CD14-positive monocyte (primary cell): ENCODE measurements around the gene SIM2. TPM values are rescaled to one million over a fixed set of nuclear protein-coding genes. Genes with fewer than 3 reads are reported as not detected.

Source experiments
- DNase-seq, 3 donors: peaks; one replicate each; pipeline ENCODE4 v3.0.0-alpha.2; 2011 to 2022
- H2AFZ ChIP-seq: 2 replicates; pipeline ENCODE4 v1.6.0; 2012; ENCODE audit warnings: mild to moderate bottlenecking, low read depth, low read length, inconsistent platforms; ENCODE audit not compliant: insufficient read depth, poor library complexity, severe bottlenecking
- H3K27ac ChIP-seq, 2 donors: 1 replicate in 1 of 2; 2 replicates in 1 of 2; pipeline ENCODE4 v1.5.1; 2012 to 2013; ENCODE audit warnings: low read length in 2 of 2, control low read depth in 1 of 2, inconsistent platforms in 1 of 2, low read depth in 1 of 2, mild to moderate bottlenecking in 1 of 2
- H3K27me3 ChIP-seq, 2 donors: one replicate each; pipeline versions ENCODE4 v1.6.0 to v1.6.1; 2011 to 2013; ENCODE audit warnings: low read length in 2 of 2; ENCODE audit not compliant: control insufficient read depth in 2 of 2, insufficient read depth in 2 of 2
- H3K36me3 ChIP-seq, 2 donors: replicated peaks in 1 of 2; 1 replicate in 1 of 2; 2 replicates in 1 of 2; pipeline versions ENCODE4 v1.5.1 to v1.6.1; 2012 to 2013; ENCODE audit warnings: low read length in 2 of 2, control low read depth in 1 of 2, inconsistent platforms in 1 of 2, mild to moderate bottlenecking in 1 of 2; ENCODE audit not compliant: insufficient read depth in 2 of 2, control insufficient read depth in 1 of 2
- H3K4me1 ChIP-seq, 2 donors: 1 replicate in 1 of 2; 2 replicates in 1 of 2; pipeline versions ENCODE4 v1.5.1 to v1.6.1; 2012 to 2013; ENCODE audit warnings: low read length in 2 of 2, control low read depth in 1 of 2, inconsistent platforms in 1 of 2, mild to moderate bottlenecking in 1 of 2, moderate library complexity in 1 of 2; ENCODE audit not compliant: insufficient read depth in 2 of 2, control insufficient read depth in 1 of 2
- H3K4me2 ChIP-seq: replicated peaks from 2 replicates; pipeline ENCODE3; 2012; ENCODE audit warnings: low read length, moderate library complexity, mild to moderate bottlenecking; ENCODE audit not compliant: poor library complexity, severe bottlenecking; ENCODE audit errors: extremely low read depth
- H3K4me3 ChIP-seq, 3 experiments: fragments of 200-600 bp in 1 of 3; sonication (generic) in 1 of 3; replicated peaks in 1 of 3; 1 replicate in 2 of 3; 2 replicates in 1 of 3; pipeline ENCODE4 v1.5.1; 2011 to 2013; ENCODE audit warnings: low read length in 3 of 3, mild to moderate bottlenecking in 3 of 3, control low read depth in 2 of 3, low read depth in 2 of 3, inconsistent platforms in 1 of 3, moderate library complexity in 1 of 3
- H3K79me2 ChIP-seq: 2 replicates; pipeline ENCODE4 v1.6.0; 2012; ENCODE audit warnings: mild to moderate bottlenecking, control low read depth, inconsistent platforms, low read length, moderate library complexity; ENCODE audit not compliant: insufficient read depth
- H3K9ac ChIP-seq: 2 replicates; pipeline ENCODE4 v1.6.0; 2017; ENCODE audit warnings: low read length, mild to moderate bottlenecking; ENCODE audit not compliant: insufficient read depth, poor library complexity, severe bottlenecking
- H3K9me3 ChIP-seq, 2 donors: replicated peaks in 1 of 2; 1 replicate in 1 of 2; 2 replicates in 1 of 2; pipeline versions ENCODE4 v1.5.1 to v1.6.1; 2012 to 2013; ENCODE audit warnings: low read length in 2 of 2, control low read depth in 1 of 2; ENCODE audit not compliant: control insufficient read depth in 1 of 2, insufficient read depth in 1 of 2
- H4K20me1 ChIP-seq: 2 replicates; pipeline ENCODE4 v1.6.0; 2012; ENCODE audit warnings: mild to moderate bottlenecking, low read length, control low read depth, moderate library complexity; ENCODE audit not compliant: insufficient read depth
- H3K27ac Mint-ChIP-seq, 7 donors: one replicate each; pipeline ENCODE4 v1.8.0; 2020; ENCODE audit warnings: mild to moderate bottlenecking in 7 of 7, mixed read lengths in 7 of 7, moderate library complexity in 6 of 7, inconsistent platforms in 2 of 7
- H3K27me3 Mint-ChIP-seq, 3 donors: one replicate each; pipeline ENCODE4 v1.8.0; 2021 to 2022; ENCODE audit warnings: low read depth in 3 of 3, mild to moderate bottlenecking in 3 of 3, mixed read lengths in 3 of 3, moderate library complexity in 3 of 3, inconsistent platforms in 1 of 3
- H3K36me3 Mint-ChIP-seq, 2 donors: one replicate each; pipeline ENCODE4 v1.8.0; 2020; ENCODE audit warnings: mixed read lengths in 2 of 2, inconsistent platforms in 1 of 2, mild to moderate bottlenecking in 1 of 2
- H3K4me1 Mint-ChIP-seq: one replicate; pipeline ENCODE4 v1.8.0; 2020; ENCODE audit warnings: mild to moderate bottlenecking, mixed read lengths
- H3K4me3 Mint-ChIP-seq, 2 donors: one replicate each; pipeline ENCODE4 v1.8.0; 2020; ENCODE audit warnings: mild to moderate bottlenecking in 2 of 2, mixed read lengths in 2 of 2, moderate library complexity in 1 of 2
- H3K9me3 Mint-ChIP-seq, 7 donors: one replicate each; pipeline ENCODE4 v1.8.0; 2020 to 2022; ENCODE audit warnings: mixed read lengths in 7 of 7, mild to moderate bottlenecking in 6 of 7, moderate library complexity in 6 of 7, inconsistent platforms in 2 of 7
- WGBS: methylation state at CpG from one replicate; pipeline ENCODE4 v1.1.5; 2013; ENCODE audit warnings: missing lambda C conversion rate; ENCODE audit not compliant: insufficient coverage; 5-methylcytosine and 5-hydroxymethylcytosine counted together
- intact Hi-C, 2 donors: fragments of 100-400 bp; cut with micrococcal nuclease; formaldehyde crosslinking; loops; one replicate each; pipeline versions ENCODE4 v1.15.0 to v1.15.1; 2023
- polyA minus RNA-seq: library from RNA; depleted of rRNA, polyadenylated mRNA; stranded (reverse); fragments of >200 nt; gene quantifications from 2 replicates; pipeline ENCODE4 v1.2.3, GENCODE V29; 2012
- polyA plus RNA-seq, 3 donors: library from polyadenylated mRNA; depleted of rRNA in 1 of 3; unstranded in 2 of 3; stranded (reverse) in 1 of 3; fragments of 300-500 nt in 2 of 3; fragments of >200 nt in 1 of 3; fragmentation: Illumina TruSeq in 2 of 3; gene quantifications; 1 replicate in 2 of 3; 2 replicates in 1 of 3; pipeline ENCODE4 v1.2.3, GENCODE V29; 2012 to 2021
- total RNA-seq, 12 experiments: library from RNA in 1 of 12; stranded (reverse) in 1 of 12; fragments of 120-200 nt in 1 of 12; gene quantifications; one replicate each; pipeline ENCODE4 v1.2.4 and lab custom pipeline; 2013 to 2026; ENCODE audit warnings: mixed read lengths in 6 of 12, inconsistent platforms in 1 of 12
- TF ChIP-seq, protein P1 (sequence below): fragments of 200-600 bp; IDR thresholded peaks from one replicate; pipeline ENCODE4 v1.8.0; 2022; ENCODE audit warnings: antibody characterized with exemption, mild to moderate bottlenecking

The SIM2 gene, protein sequence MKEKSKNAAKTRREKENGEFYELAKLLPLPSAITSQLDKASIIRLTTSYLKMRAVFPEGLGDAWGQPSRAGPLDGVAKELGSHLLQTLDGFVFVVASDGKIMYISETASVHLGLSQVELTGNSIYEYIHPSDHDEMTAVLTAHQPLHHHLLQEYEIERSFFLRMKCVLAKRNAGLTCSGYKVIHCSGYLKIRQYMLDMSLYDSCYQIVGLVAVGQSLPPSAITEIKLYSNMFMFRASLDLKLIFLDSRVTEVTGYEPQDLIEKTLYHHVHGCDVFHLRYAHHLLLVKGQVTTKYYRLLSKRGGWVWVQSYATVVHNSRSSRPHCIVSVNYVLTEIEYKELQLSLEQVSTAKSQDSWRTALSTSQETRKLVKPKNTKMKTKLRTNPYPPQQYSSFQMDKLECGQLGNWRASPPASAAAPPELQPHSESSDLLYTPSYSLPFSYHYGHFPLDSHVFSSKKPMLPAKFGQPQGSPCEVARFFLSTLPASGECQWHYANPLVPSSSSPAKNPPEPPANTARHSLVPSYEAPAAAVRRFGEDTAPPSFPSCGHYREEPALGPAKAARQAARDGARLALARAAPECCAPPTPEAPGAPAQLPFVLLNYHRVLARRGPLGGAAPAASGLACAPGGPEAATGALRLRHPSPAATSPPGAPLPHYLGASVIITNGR
- total RNA-seq (2013): not detected
- not detected for polyA plus RNA-seq
- polyA minus RNA-seq: not detected in 2 replicates
- total RNA-seq (lab: John Stamatoyannopoulos, UW): 0 to 0.81 (median 0.05) reads per million in 11 experiments

DNA sequence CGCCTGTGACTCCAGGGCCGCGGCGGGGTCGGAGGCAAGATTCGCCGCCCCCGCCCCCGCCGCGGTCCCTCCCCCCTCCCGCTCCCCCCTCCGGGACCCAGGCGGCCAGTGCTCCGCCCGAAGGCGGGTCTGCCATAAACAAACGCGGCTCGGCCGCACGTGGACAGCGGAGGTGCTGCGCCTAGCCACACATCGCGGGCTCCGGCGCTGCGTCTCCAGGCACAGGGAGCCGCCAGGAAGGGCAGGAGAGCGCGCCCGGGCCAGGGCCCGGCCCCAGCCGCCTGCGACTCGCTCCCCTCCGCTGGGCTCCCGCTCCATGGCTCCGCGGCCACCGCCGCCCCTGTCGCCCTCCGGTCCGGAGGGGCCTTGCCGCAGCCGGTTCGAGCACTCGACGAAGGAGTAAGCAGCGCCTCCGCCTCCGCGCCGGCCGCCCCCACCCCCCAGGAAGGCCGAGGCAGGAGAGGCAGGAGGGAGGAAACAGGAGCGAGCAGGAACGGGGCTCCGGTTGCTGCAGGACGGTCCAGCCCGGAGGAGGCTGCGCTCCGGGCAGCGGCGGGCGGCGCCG, at the start of gene SIM2:
Gene SIM2, plus strand, starts transcription at position 135 of the 565 bp plus-strand sequence. CDS start 632 bp downstream, outside the sequence.
- DNase-seq: no peak
- H3K4me2 ChIP-seq: peak within 1 kb of the TSS; percentile 4
- no peaks in the 10 kb centered on the region for H3K4me1 ChIP-seq

More for the DNA sequence above, at the start of gene SIM2:
- Histone ChIP-seq H4K20me1 (no peaks in the 10 kb centered on the region), H3K9me3 (peaks cover 0 to 66% of the 10 kb centered on the region in 2 donors), H3K36me3 (no peaks in the 10 kb centered on the region), H3K79me2 (no peaks in the 10 kb centered on the region), H3K4me3 (no peak within 1 kb of the TSS), H3K27me3 (peaks cover 58 to 94% of the 10 kb centered on the region in 2 donors), H3K9ac (no peak within 1 kb of the TSS), H2AFZ (no peak within 1 kb of the TSS), H3K27ac (no peak within 1 kb of the TSS)
- Mint-ChIP-seq H3K4me3 (peak within 1 kb of the TSS in 1 of 2 donors; percentile 81), H3K36me3 (peaks cover 0 to 5% of the 10 kb centered on the region in 2 donors), H3K27ac (no peak within 1 kb of the TSS), H3K9me3 (peaks cover 0 to 41% (median 9%) of the 10 kb centered on the region in 7 donors), H3K4me1 (peaks cover 8% of the 10 kb centered on the region), H3K27me3 (peaks cover 89 to 97% (median 89%) of the 10 kb centered on the region in 3 donors)
- TF ChIP-seq, protein P1, sequence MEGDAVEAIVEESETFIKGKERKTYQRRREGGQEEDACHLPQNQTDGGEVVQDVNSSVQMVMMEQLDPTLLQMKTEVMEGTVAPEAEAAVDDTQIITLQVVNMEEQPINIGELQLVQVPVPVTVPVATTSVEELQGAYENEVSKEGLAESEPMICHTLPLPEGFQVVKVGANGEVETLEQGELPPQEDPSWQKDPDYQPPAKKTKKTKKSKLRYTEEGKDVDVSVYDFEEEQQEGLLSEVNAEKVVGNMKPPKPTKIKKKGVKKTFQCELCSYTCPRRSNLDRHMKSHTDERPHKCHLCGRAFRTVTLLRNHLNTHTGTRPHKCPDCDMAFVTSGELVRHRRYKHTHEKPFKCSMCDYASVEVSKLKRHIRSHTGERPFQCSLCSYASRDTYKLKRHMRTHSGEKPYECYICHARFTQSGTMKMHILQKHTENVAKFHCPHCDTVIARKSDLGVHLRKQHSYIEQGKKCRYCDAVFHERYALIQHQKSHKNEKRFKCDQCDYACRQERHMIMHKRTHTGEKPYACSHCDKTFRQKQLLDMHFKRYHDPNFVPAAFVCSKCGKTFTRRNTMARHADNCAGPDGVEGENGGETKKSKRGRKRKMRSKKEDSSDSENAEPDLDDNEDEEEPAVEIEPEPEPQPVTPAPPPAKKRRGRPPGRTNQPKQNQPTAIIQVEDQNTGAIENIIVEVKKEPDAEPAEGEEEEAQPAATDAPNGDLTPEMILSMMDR: no peak
- intact Hi-C loops: no loop called here
- under 1% methylated on average over 57 of the region's 70 CpGs for WGBS
